NCI-H2107 treated with DMSO at 0.1 percent for 48 hours (cell line): ENCODE data around the gene RAD51B.
"Not testable (repeated sequence)": the region's sequence is repeated elsewhere in the genome, so short reads cannot be mapped to it uniquely, and the experiment has no call there.

Experiments used
- DNase-seq: peaks from one replicate; lab custom pipeline; 2025; ENCODE audit not compliant: unreplicated experiment; lab: John Stamatoyannopoulos, UW

RAD51B gene

GRCh38 chr14:68698773-68699172 is 879.2 kb downstream of the RAD51B start:
- not testable (repeated sequence) for DNase-seq

GRCh38 chr14:68701001-68701741 is 881.6 kb downstream of the RAD51B start:
- DNase-seq: no peak

GRCh38 chr14:68702135-68702534 is 882.6 kb downstream of the RAD51B start:
- DNase-seq: no peak

GRCh38 chr14:68702578-68702977 is 883.0 kb downstream of the RAD51B start:
- DNase-seq: no peak

GRCh38 chr14:68703093-68703492 is 883.5 kb downstream of the RAD51B start:
- DNase-seq: no peak

- no peak for DNase-seq
Measured at GRCh38 chr14:68704736-68705720, 885.4 kb downstream of the RAD51B start.

GRCh38 chr14:68705741-68706283 is 886.2 kb downstream of the RAD51B start:
- DNase-seq: no peak

- no peak for DNase-seq
Measured at GRCh38 chr14:68707482-68707881, 887.9 kb downstream of the RAD51B start.

- DNase-seq: no peak
Measured at GRCh38 chr14:68708343-68708742, 888.8 kb downstream of the RAD51B start.

- DNase-seq: no peak
Measured at GRCh38 chr14:68709007-68709406, 889.4 kb downstream of the RAD51B start.

- DNase-seq: no peak
Measured at GRCh38 chr14:68710776-68711175, 891.2 kb downstream of the RAD51B start.

- no peak for DNase-seq
Measured at GRCh38 chr14:68711561-68712309, 892.2 kb downstream of the RAD51B start.

GRCh38 chr14:68712703-68713370 is 893.3 kb downstream of the RAD51B start:
- DNase-seq: no peak

- DNase-seq: no peak
Measured at GRCh38 chr14:68713782-68714181, 894.2 kb downstream of the RAD51B start.

- DNase-seq: no peak
Measured at GRCh38 chr14:68714991-68715924, 895.7 kb downstream of the RAD51B start.

GRCh38 chr14:68716698-68717097 is 897.1 kb downstream of the RAD51B start:
- no peak for DNase-seq

GRCh38 chr14:68718023-68718990 is 898.7 kb downstream of the RAD51B start:
- no peak for DNase-seq
